Upper lobe of right lung (tissue), 1 donor: ENCODE data around the gene WT1. TPM values are rescaled to one million over a fixed set of nuclear protein-coding genes. Genes with fewer than 3 reads are reported as not detected.
"Not testable (repeated sequence)": the region's sequence is repeated elsewhere in the genome, so short reads cannot be mapped to it uniquely, and the experiment has no call there.

Source experiments
- ATAC-seq: fragments of 200-7000 bp; cut with Tn5 transposase; one replicate; pipeline ENCODE4 v1.9.1; 2020; ENCODE audit warnings: mild to moderate bottlenecking, moderate library complexity
- DNase-seq: peaks from one replicate; pipeline ENCODE4 v3.0.0-alpha.2; 2020
- H3K27ac ChIP-seq: fragments of 200-600 bp; one replicate; pipeline ENCODE4 v1.8.0; 2022
- H3K27me3 ChIP-seq: fragments of 200-600 bp; one replicate; pipeline ENCODE4 v1.8.0; 2022; ENCODE audit warnings: mild to moderate bottlenecking
- H3K36me3 ChIP-seq: fragments of 200-600 bp; one replicate; pipeline ENCODE4 v1.8.0; 2022
- H3K4me1 ChIP-seq: fragments of 200-600 bp; one replicate; pipeline ENCODE4 v1.8.0; 2022
- H3K4me3 ChIP-seq: fragments of 200-600 bp; one replicate; pipeline ENCODE4 v1.8.0; 2022; ENCODE audit warnings: mild to moderate bottlenecking
- H3K9me3 ChIP-seq: fragments of 200-600 bp; one replicate; pipeline ENCODE4 v1.8.0; 2022
- CTCF ChIP-seq: fragments of 200-600 bp; IDR thresholded peaks from one replicate; pipeline ENCODE4 v1.8.0; 2022; ENCODE audit warnings: antibody characterized with exemption
- intact Hi-C: fragments of 100-400 bp; cut with DNase I; formaldehyde crosslinking; loops from one replicate; pipeline ENCODE4 v1.11.0; 2022
- long read RNA-seq: library from polyadenylated mRNA; unstranded; transcript quantifications from one replicate; pipeline ENCODE4 v2.0.0, GENCODE V29; 2021
- total RNA-seq: library from RNA; stranded (reverse); fragmentation: NEBNext Ultra II Directional; extraction: Animal tissue kit (Norgen Biotek cat#: 25700); gene quantifications from one replicate; pipeline ENCODE4 v1.2.1, GENCODE V29; 2021
- donor health status: DM: no; HTN: yes; CAD: no; lungs with severe emphysema.

WT1 gene
- total RNA-seq = 1.5 TPM
- long read RNA-seq, partial matches to known transcripts = 0 of 1 reads
- long read RNA-seq, other reads (novel, unspliced or antisense) = 0 of 1 reads

GRCh38 chr11:32435511-32435941 lies at the start of gene WT1:
Gene WT1, minus strand, starts transcription at chr11:32435539.
- H3K9me3 ChIP-seq = no peaks in the 10 kb centered on the region
- DNase-seq (no peak), ATAC-seq (peak; percentile 27)
- peak within 1 kb of the TSS; percentile 21 for H3K4me3 ChIP-seq
- intact Hi-C loops = no loop called here
- peaks cover 8% of the 10 kb centered on the region for H3K4me1 ChIP-seq
- no peaks in the 10 kb centered on the region for H3K36me3 ChIP-seq
- no peak for TF ChIP-seq CTCF
- no peak within 1 kb of the TSS for H3K27ac ChIP-seq
- H3K27me3 ChIP-seq = peaks cover 100% of the 10 kb centered on the region

DNA sequence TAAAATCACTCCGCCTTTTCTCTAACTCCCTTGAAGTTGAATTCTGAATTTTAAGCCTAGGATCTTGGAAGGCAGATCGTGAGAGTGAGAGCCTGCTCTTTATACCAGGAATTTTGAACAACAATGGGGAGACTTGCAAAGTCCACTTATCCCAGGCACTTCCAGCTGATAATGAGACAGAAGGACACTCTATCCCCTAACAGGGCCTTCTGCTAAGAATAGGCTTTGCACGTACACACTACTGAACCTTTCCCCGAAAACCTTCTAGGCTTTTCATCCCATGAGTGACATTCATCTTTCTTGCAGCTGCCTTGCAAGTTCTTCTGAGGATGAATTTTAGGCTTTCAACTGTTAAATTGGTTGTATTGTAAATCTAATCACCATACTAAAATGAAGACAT lies 44.0 kb upstream of the WT1 start:
- Histone ChIP-seq H3K27me3 (no peaks in the 10 kb centered on the region), H3K9me3 (no peaks in the 10 kb centered on the region), H3K4me3 (no peak overlapping the region), H3K27ac (no peak overlapping the region), H3K4me1 (no peaks in the 10 kb centered on the region), H3K36me3 (no peaks in the 10 kb centered on the region)
- ATAC-seq (no peak), DNase-seq (no peak)
- no peak for TF ChIP-seq CTCF
- intact Hi-C loops = no loop called here

- no peak for ATAC-seq
- H3K4me3 ChIP-seq = no peak overlapping the region
- no peaks in the 10 kb centered on the region for H3K4me1 ChIP-seq
- no peaks in the 10 kb centered on the region for H3K36me3 ChIP-seq
- no peak for DNase-seq
- no peaks in the 10 kb centered on the region for H3K9me3 ChIP-seq
- no peaks in the 10 kb centered on the region for H3K27me3 ChIP-seq
- no peak overlapping the region for H3K27ac ChIP-seq
- intact Hi-C loops = no loop called here
- TF ChIP-seq CTCF = no peak
Measured at GRCh38 chr11:32478277-32478731, 43.0 kb upstream of the WT1 start.

DNA sequence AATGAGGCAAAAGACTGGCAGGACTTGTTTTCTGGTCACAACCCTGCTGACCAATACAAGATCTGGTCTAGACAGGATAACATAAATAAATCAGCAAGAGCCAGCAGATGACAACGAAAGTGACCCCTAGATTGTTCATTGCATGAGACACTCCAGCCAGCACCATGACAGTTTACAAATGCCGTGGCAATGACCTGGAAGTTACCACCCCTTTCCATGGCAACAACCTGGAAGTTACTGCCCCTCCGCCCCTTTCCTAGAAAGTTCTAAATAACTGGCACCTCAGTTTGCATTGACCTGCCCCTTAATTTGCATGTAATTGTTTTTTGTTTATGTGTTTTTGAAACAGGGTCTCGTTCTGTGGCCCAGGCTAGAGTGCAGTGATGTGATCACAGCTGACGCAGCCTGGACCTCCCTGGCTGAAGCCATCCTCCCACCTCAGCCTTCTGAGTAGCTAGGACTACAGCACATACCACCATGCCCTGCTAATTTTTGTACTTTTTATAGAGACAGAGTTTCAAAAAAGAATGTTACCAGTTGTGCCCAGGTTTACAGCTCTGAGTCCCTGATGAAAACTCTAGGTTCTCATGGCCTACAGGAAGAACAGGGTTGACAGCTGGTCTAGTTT lies 38.1 kb upstream of the WT1 start:
- H3K27ac ChIP-seq = no peak overlapping the region
- no peak for TF ChIP-seq CTCF
- H3K4me1 ChIP-seq = no peaks in the 10 kb centered on the region
- H3K27me3 ChIP-seq = no peaks in the 10 kb centered on the region
- no peak for ATAC-seq
- no peak overlapping the region for H3K4me3 ChIP-seq
- H3K36me3 ChIP-seq = no peaks in the 10 kb centered on the region
- intact Hi-C loops = no loop called here
- DNase-seq = no peak
- no peaks in the 10 kb centered on the region for H3K9me3 ChIP-seq

- no peaks in the 10 kb centered on the region for H3K4me1 ChIP-seq
- intact Hi-C loops = no loop called here
- ATAC-seq (no peak), DNase-seq (no peak)
- TF ChIP-seq CTCF = no peak
- no peaks in the 10 kb centered on the region for H3K27me3 ChIP-seq
- H3K27ac ChIP-seq = no peak overlapping the region
- no peaks in the 10 kb centered on the region for H3K9me3 ChIP-seq
- H3K4me3 ChIP-seq = no peak overlapping the region
- H3K36me3 ChIP-seq = no peaks in the 10 kb centered on the region
Measured at GRCh38 chr11:32472226-32472625, 36.9 kb upstream of the WT1 start.

- H3K4me1 ChIP-seq, ATAC-seq, H3K27ac ChIP-seq, H3K4me3 ChIP-seq, H3K9me3 ChIP-seq, intact Hi-C loops, H3K36me3 ChIP-seq, H3K27me3 ChIP-seq, DNase-seq: not testable (repeated sequence)
Measured at GRCh38 chr11:32471544-32471943, 36.2 kb upstream of the WT1 start.
